Calu3 (cell line): ENCODE results near the gene DAGLA. TPM values are rescaled to one million over a fixed set of nuclear protein-coding genes. Genes with fewer than 3 reads are reported as not detected.
A peak's percentile ranks its signal among the peaks of the same experiment; 100 is the strongest.
"Not testable (repeated sequence)": the region's sequence is repeated elsewhere in the genome, so short reads cannot be mapped to it uniquely, and the experiment has no call there.

Source experiments
- BruUV-seq: library from RNA; stranded (reverse); fragments of 400-500 nt; replicated peaks from 2 replicates; lab custom pipeline; 2021; lab: Mats Ljungman, UMichigan
- CTCF ChIA-PET: fragments of 300-600 bp; sonication (Branson Sonifier 250); formaldehyde crosslinking; loops from one replicate; lab custom pipeline; 2022; ENCODE audit warnings: antibody characterized with exemption; lab: Charles Lee
- DNase-seq: peaks from one replicate; pipeline ENCODE4 v3.0.0; 2022
- H3K27ac Mint-ChIP-seq: one replicate; pipeline ENCODE4 v1.8.0; 2022; ENCODE audit warnings: mixed read lengths; ENCODE audit not compliant: unreplicated experiment
- H3K27me3 Mint-ChIP-seq: one replicate; pipeline ENCODE4 v1.8.0; 2022; ENCODE audit warnings: mixed read lengths; ENCODE audit not compliant: unreplicated experiment
- H3K36me3 Mint-ChIP-seq: one replicate; pipeline ENCODE4 v1.8.0; 2022; ENCODE audit warnings: mild to moderate bottlenecking, moderate library complexity, mixed read lengths; ENCODE audit not compliant: insufficient read depth, unreplicated experiment
- H3K4me1 Mint-ChIP-seq: one replicate; pipeline ENCODE4 v1.8.0; 2022; ENCODE audit warnings: mild to moderate bottlenecking, low read depth, mixed read lengths; ENCODE audit not compliant: unreplicated experiment
- H3K4me3 Mint-ChIP-seq: one replicate; pipeline ENCODE4 v1.8.0; 2022; ENCODE audit warnings: mild to moderate bottlenecking, low read depth, moderate library complexity, mixed read lengths; ENCODE audit not compliant: unreplicated experiment
- H3K9me3 Mint-ChIP-seq: one replicate; pipeline ENCODE4 v1.8.0; 2022; ENCODE audit warnings: low read depth, mixed read lengths; ENCODE audit not compliant: unreplicated experiment
- CTCF ChIP-seq: fragments of 200-600 bp; IDR thresholded peaks from one replicate; pipeline ENCODE4 v1.8.0; 2022; ENCODE audit warnings: antibody characterized with exemption; ENCODE audit not compliant: unreplicated experiment
- intact Hi-C: fragments of 100-400 bp; cut with micrococcal nuclease; formaldehyde crosslinking; loops from one replicate; pipeline ENCODE4 v1.10.0; 2022; ENCODE audit not compliant: unreplicated experiment
- total RNA-seq: library from RNA; stranded (reverse); gene quantifications from 2 replicates; pipeline ENCODE4 v1.2.3, GENCODE V29; 2022

Gene DAGLA
- total RNA-seq, 1 experiment from 2014 or later, result 7.5 TPM

DNA sequence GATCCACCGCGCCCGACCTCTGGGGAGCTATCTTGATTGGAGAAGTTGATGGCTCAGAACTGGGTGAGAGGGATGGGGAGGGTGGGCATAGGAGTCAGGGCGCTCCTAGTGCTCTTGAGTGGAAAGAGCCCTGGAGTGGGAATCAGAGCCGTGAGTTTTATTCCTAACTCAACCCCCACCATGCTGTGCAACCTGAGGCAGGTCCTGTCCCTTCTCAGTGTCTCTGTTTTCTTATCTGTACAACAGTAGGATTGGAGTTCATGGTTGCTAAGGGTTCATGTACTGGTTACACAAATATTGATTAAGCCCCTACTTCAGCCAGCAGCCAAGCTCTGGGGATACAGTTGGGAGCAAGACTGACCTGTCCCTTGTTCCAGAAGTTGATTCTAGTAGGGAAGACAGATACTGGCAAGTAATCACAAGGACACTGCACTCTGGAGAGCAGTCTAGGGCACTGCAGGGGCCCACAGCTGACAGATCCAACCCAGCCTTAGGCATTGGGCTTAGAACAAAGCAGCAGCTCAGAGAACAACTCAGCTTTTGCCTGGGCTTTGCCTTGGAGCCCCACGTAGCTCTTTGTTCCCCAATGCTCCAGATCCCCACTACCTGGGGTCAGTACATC, 12.4 kb upstream of the DAGLA start:
- CTCF ChIA-PET, result interaction anchor here (1.1 kb wide), 2 partner anchors 62 to 154 kb away, joined by 3 to 5 read pairs; no protein-coding TSS in a partner anchor
- intact Hi-C loops, result no loop called here
- H3K4me3 Mint-ChIP-seq, result no peak overlapping the region
- H3K9me3 Mint-ChIP-seq, result no peaks in the 10 kb centered on the region
- no peak overlapping the region for H3K27ac Mint-ChIP-seq
- no peak for DNase-seq
- BruUV-seq, result no TSS peak
- H3K27me3 Mint-ChIP-seq, result no peaks in the 10 kb centered on the region
- H3K36me3 Mint-ChIP-seq, result no peaks in the 10 kb centered on the region
- TF ChIP-seq CTCF, result no peak
- peaks cover 9% of the 10 kb centered on the region for H3K4me1 Mint-ChIP-seq

DNA sequence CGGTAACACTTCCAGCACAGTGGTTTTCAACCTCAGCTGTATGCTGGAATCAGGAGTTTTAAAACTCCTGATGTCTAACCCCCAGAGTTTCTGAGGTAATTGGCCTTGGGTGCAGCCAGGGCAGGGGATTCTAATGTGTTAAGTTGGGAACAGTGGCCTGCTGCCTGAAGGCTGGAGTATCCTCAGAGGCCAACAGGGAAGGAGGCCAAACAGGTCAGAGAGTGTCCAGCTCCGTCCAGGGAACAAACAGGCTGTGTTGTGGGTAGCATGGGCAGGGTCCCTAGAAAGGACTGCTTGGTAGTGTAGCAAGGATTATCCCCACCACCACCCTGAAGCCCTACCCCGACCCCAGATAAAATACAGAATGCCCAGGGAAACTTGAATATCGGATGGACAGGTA, 10.8 kb upstream of the DAGLA start:
- Mint-ChIP-seq H3K27ac (no peak overlapping the region), H3K36me3 (no peaks in the 10 kb centered on the region), H3K27me3 (peaks cover 15% of the 10 kb centered on the region), H3K9me3 (no peaks in the 10 kb centered on the region), H3K4me1 (peaks cover 9% of the 10 kb centered on the region), H3K4me3 (no peak overlapping the region)
- no TSS peak for BruUV-seq
- DNase-seq, result no peak
- intact Hi-C loops, result no loop called here
- CTCF ChIA-PET, result interaction anchor here (0.6 kb wide), 1 partner anchor 9 kb away, joined by 4 read pairs; no protein-coding TSS in a partner anchor
- no peak for TF ChIP-seq CTCF

- Mint-ChIP-seq H3K27ac (no peak overlapping the region), H3K27me3 (peaks cover 27% of the 10 kb centered on the region), H3K4me1 (peaks cover 9% of the 10 kb centered on the region), H3K36me3 (no peaks in the 10 kb centered on the region), H3K4me3 (no peak overlapping the region), H3K9me3 (no peaks in the 10 kb centered on the region)
- no peak for DNase-seq
- no peak for TF ChIP-seq CTCF
- intact Hi-C loops, result no loop called here
- no TSS peak for BruUV-seq
- CTCF ChIA-PET, result no interaction called here
Measured at GRCh38 chr11:61670626-61671025, 9.6 kb upstream of the DAGLA start.

- no TSS peak for BruUV-seq
- DNase-seq, result no peak
- CTCF ChIA-PET, result interaction anchor here (0.8 kb wide), 1 partner anchor 110 kb away, joined by 4 read pairs; no protein-coding TSS in a partner anchor
Measured at GRCh38 chr11:61671527-61671926, 8.7 kb upstream of the DAGLA start.

DNA sequence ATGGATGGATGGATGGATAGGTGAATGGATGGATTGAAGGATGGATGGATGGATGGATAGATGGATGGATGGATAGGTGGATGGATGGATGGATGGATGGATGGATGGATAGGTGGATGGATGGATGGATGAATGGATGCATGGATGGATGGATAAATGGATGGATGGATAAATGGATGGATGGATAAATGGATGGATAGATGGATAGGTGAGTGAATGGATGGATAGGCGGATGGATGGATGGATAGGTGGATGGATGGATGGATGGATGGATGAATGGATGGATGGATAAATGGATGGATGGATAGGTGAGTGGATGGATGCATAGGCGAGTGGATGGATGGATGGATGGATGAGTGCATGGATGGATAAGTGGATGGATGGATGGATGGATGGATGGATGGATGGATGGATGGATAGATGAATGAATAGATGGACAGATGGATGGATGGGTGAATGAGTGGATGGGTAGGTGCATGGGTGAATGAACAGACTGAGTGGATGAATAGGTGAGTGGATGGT, 6.2 kb upstream of the DAGLA start:
- BruUV-seq, intact Hi-C loops, H3K4me3 Mint-ChIP-seq, H3K27ac Mint-ChIP-seq, CTCF ChIA-PET, DNase-seq, H3K4me1 Mint-ChIP-seq, H3K9me3 Mint-ChIP-seq, H3K36me3 Mint-ChIP-seq: not testable (repeated sequence)
- peaks cover 61% of the 10 kb centered on the region for H3K27me3 Mint-ChIP-seq

More at GRCh38 chr11:61671527-61671926, 8.7 kb upstream of the DAGLA start:
- Mint-ChIP-seq H3K27ac (no peak overlapping the region), H3K4me1 (peaks cover 7% of the 10 kb centered on the region), H3K36me3 (no peaks in the 10 kb centered on the region), H3K27me3 (peaks cover 36% of the 10 kb centered on the region), H3K4me3 (no peak overlapping the region), H3K9me3 (no peaks in the 10 kb centered on the region)
- TF ChIP-seq CTCF, result peak; percentile 32
- intact Hi-C loops, result no loop called here
